ENCODE measurements around the gene INPP5A. TPM values are rescaled to one million over a fixed set of nuclear protein-coding genes. Genes with fewer than 3 reads are reported as not detected.

INPP5A gene
- total and polyA plus RNA-seq, 2 of the 13 experiments (the other 11 are each of a cell fraction or from before 2014, with no cell fraction given), result 17.5 to 37.9 TPM

GRCh38 chr10:132638130-132638515 is 100.5 kb downstream of the INPP5A start (continued):
- TF ChIP-seq HMGXB3 (CRISPR knock-in tag; IDR thresholded peaks at IDR 0.05; ENCODE audit: borderline replicate concordance) (no peak), GATA4 (IDR thresholded peaks at IDR 0.05; ENCODE audit: borderline replicate concordance, low read depth) (no peak), ZKSCAN8 (CRISPR knock-in tag; IDR thresholded peaks at IDR 0.05; ENCODE audit: borderline replicate concordance) (no peak), ZNF773 (CRISPR knock-in tag; IDR thresholded peaks at IDR 0.05; ENCODE audit: borderline replicate concordance) (no peak), ATF2 (CRISPR knock-in tag; IDR thresholded peaks at IDR 0.05) (no peak), POLR2A (IDR thresholded peaks at IDR 0.05; ENCODE audit: insufficient read depth in 1 of 2, low read depth in 2 of 2, low read length in 2 of 2) (no peak), ZBTB26 (CRISPR knock-in tag; IDR thresholded peaks at IDR 0.05; ENCODE audit: borderline replicate concordance) (no peak)

All from HepG2 (cell line).